Measurements from ENCODE around the gene SLC13A4. TPM values are rescaled to one million over a fixed set of nuclear protein-coding genes. Genes with fewer than 3 reads are reported as not detected.

The SLC13A4 gene, protein sequence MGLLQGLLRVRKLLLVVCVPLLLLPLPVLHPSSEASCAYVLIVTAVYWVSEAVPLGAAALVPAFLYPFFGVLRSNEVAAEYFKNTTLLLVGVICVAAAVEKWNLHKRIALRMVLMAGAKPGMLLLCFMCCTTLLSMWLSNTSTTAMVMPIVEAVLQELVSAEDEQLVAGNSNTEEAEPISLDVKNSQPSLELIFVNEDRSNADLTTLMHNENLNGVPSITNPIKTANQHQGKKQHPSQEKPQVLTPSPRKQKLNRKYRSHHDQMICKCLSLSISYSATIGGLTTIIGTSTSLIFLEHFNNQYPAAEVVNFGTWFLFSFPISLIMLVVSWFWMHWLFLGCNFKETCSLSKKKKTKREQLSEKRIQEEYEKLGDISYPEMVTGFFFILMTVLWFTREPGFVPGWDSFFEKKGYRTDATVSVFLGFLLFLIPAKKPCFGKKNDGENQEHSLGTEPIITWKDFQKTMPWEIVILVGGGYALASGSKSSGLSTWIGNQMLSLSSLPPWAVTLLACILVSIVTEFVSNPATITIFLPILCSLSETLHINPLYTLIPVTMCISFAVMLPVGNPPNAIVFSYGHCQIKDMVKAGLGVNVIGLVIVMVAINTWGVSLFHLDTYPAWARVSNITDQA
- 0.60 TPM for total RNA-seq

DNA sequence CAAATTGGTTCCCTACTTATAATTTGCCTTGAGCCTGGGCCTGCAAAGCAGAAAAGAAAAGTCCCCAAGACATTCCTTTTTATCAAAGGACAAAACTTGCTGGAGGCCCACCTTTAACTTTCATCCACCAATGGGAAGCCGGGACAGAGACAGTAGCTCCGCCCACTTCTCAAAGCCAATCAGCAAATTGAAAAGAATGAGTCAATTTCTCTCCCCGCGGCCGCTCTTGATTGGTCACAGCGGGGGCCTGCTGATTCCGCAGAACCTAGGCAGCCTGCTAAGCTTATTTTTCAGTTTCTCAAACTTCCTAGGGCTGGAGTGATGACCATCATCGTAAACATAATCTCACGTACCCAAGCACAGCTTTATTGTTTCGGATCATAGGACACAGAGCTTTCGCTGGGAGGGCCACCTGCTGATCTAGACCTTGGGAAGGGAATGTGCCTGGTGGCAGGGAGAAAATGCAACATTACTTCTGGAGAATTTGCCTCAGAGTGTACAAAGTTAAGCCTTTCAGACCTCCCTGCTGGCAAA is at the start of gene SLC13A4:
SLC13A4 (minus strand) TSS at position 51 of the 534 bp plus-strand sequence. CDS start 690 bp downstream, outside the sequence.

GRCh38 chr7:135748770-135749169 is 20.8 kb upstream of the SLC13A4 start, which contains the start of gene FAM180A:
TSS of gene FAM180A (minus strand) at chr7:135748813. CDS start at chr7:135748580, 233 bp downstream.

GRCh38 chr7:135662373-135663114 is 65.4 kb downstream of the SLC13A4 start, which contains the start of gene STMP1:
TSS of gene STMP1 (plus strand) at chr7:135662514.

Other genes starting within 250 kb of the SLC13A4 start
- 27.2 TPM for gene CNOT4, start 218.1 kb downstream of the SLC13A4 start, total RNA-seq
- gene NUP205, start 170.3 kb downstream of the SLC13A4 start, total RNA-seq: 62.1 TPM
- gene STMP1, start 65.7 kb downstream of the SLC13A4 start, total RNA-seq: 29.2 TPM
- 3.6 TPM for gene FAM180A, start 20.6 kb upstream of the SLC13A4 start, total RNA-seq
- gene MTPN, start 249.2 kb upstream of the SLC13A4 start, total RNA-seq: 138 TPM